Dedifferentiated amniotic fluid mesenchymal stem cell (primary cell): ENCODE results near the gene ACTN1.

Source experiments
- DNase-seq: peaks from one replicate; pipeline ENCODE4 v3.0.0-alpha.2; 2016; ENCODE audit errors: extremely low spot score

ACTN1 gene

DNA sequence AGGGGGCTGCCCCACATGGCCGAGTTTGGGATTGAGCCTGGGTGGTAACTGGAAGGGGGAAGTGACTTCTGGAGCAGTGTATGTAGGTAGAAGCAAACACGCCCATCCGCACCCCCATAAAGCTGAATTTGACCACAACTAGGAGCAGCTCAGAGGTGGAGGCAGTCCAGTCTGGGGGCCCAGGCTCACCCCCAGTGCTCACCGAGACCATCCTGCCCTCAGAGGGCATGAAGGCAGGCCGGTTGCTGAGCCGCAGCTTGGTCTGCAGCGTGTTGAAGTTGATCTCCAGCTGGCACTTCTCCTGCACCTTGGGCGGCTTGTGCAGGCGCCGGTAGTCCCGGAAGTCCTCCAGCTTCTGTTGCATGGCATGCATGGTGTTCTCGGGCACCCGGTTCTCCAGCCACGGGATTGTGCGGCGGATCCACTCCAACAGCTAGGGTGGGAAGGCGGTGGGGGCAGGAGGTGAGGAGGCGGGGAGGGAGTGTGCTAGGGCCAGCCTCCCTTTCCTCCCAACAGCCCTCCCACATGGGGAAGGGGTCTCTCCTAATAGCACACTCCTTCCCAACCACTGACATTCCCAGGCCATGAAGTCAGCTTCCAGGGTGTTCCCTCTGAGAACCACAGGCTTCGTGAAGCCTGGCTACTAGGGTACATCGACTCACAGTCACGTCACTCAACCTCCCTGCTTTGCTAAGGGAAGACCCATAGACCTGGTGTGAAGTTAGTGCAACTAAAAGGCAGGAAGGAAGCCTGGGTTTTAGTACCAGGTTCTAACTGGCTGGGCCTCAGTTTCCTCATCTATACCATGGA, 87.0 kb downstream of the ACTN1 start:
- no peak for DNase-seq

DNA sequence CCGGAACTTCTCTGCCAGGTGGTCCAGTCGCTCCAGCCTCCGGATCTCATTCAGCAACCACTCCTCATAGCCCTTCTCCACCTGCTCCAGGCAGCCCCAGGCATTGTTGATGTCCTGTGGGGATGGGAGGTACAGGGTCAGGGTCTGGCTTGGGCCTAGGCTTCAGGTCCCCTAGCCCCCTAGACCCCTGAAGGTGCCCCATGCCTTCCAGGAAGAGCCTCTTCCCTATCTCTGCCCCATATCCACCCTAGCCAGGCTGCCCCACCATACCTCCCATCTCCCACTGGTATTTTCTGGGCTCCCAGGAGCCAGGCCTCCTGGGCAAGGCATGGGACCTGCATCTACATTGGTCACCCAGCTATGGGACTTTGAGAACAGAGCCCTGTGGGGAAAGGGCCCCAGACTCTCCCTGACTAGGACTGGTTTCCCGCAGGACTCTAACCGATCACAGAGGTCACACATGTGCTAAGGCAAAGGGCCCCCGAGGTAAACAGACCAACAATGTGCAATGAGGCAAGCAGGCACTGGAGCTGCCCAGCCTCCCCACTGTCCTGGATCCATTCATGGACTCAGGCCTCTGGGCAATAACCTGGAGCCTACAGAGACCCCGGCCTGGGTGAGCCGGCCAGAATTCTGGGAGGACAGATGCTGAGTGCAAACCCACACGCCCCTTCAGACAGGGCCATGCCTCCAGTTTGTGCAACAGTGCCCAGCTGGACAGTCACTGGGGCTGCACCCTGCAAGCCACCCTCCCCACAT, 88.8 kb downstream of the ACTN1 start:
- no peak for DNase-seq

GRCh38 chr14:68888883-68889282, 90.2 kb downstream of the ACTN1 start:
- DNase-seq = no peak

GRCh38 chr14:68888025-68888850, 90.9 kb downstream of the ACTN1 start:
- no peak for DNase-seq

GRCh38 chr14:68886109-68886434, 93.0 kb downstream of the ACTN1 start:
- DNase-seq = no peak

DNA sequence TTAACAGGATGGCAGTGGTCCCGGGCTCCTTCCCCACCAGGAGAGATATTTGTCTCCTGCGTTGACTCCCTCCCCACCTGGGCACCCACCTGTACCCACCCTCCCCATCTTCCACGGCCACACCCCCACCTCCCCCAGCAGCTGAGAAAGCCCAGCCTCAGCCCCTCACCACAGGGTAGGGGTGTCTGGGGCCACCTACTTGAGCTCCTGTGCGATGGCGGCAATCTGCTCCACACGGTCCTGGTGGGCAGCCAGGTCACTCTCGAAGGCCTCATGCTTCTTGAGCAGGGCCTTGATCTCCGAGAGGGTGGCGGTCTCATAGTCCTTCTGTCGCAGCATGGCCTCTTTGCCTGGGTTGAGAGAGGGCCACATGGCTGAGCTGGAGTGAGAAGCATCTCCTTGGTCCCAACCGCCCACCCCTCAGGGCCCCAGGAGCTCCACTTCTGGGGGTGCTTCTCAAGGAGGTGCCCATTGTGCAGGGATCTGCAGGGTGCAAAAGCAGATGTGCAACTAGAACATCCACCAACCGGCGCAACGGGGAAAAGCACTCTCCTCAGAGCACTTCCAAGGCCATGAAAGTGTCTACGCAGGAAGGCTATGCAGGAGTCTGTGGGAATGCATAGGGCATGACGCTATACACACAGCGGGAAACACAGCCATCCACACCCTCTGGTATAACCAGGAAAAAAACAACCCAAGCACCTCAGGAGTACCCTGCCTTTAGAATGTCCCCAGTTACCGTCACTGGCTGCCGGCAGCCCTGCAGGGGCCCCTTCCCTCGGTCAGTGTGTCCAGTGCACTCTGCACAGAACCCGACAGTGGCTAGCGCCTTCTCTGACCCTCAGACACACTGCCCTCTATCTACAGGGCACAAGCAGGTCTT, 93.6 kb downstream of the ACTN1 start:
- no peak for DNase-seq

DNA sequence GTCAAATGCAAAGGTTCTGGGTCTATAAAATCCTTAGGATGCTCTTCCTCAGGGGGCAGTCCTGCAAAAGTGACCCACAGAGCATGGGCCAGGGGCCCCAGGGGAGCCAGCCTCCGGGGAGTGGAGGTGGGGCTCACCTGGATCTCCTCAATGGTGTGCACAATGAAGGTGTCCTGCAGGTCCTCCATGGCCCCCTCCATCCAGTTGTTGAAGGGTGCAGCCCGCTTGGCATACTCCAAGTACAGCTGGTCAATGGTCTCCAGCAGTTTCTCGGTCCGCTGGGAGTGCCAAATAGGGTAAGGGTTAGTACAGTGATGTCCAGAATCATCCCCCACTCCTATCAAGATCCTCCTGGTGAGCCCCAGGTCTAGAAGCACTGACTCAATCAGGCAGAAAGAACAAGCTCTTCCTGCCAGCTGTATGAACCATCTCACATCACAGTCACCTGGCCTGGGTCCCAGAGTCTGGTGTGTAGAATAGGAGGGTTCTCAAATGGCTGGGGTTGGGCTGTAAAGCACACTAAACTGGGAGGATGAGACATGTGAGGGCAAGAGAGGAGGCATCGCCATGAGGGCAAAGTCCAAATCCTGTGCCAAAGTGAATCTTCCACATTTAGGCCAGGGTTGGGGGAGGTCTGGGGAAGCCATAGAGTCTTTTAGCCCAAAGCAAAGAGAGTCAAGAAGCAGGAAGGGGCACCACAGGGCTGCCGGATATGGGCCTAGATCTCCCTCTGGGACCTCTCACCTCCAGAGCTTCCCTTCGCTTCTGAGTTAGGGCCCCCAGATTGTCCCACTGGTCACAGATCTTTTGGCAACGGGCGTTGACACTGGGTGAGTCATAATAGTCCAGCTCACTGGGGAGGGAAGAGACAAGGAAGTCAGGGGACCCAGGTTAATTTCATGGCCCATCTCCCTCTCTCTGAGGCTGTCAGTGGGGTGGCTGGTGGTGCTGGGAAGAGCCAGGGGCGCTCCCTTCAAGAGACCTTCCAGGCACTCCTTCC, 94.8 kb downstream of the ACTN1 start:
- peak; percentile 54 for DNase-seq

GRCh38 chr14:68882235-68882634, 96.9 kb downstream of the ACTN1 start:
- DNase-seq = no peak

- DNase-seq = no peak
These were observed 97.7 kb downstream of the ACTN1 start for GRCh38 chr14:68881396-68881795.

DNA sequence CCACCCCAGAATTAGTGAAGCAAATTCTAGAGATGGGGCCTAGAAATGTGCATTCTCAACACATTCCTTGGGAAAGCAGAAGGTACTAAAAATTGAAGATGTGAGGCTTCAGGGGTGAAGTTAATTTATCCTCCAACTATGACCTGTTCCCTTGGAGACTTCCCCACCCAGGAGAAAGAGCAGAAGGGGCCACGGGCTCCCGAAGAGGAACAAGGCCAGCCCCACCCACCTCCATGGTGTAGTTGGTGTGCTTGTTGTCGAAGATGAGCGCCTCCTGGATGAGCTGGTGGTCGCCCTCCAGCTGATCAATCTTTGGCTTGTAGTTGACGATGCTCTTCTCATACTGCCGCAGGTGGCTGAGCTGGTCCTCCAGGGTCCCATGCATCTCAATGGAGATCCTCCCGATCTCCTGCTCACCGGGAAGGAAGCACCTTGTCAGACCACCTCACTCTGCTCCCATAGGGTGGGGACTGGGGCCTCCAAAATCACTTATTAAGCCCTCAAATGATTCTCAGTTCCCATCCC, 98.5 kb downstream of the ACTN1 start:
- no peak for DNase-seq

DNA sequence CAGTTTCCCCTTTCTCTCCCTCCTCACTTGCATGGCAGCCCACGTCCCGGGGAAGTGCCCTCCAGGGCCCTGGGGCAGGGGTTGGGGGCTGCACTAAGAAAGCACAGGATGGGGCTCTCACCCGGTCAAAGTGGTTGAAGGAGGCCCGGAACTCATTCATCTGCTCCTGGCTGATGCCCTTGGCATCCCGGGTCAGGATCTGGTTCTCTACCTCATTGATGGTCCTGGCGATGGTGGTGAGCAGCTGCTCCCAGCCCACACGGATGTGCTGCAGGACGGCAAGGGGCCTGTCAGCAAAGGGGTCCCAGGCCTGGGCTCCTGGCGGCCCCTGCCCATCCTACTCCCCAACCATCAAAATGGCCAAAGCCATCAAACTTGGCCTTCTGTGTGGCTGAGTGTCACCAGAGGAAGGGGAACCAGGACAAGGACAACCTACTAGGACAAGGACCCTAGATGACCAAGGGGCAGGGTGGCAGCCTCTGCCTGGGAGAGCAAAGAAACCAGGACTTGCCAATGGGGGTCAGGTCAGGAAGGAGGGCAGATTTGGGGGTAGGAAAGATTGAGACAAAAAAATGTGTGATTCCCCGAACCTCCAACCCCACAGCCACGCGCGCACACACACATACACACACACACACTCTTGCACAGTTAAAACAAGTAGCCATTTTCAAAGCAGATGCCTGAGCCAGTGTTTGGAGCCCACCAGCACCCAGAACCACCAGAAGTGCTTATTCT, 99.1 kb downstream of the ACTN1 start:
- DNase-seq = no peak

GRCh38 chr14:68879321-68879781, 99.8 kb downstream of the ACTN1 start:
- DNase-seq = no peak

GRCh38 chr14:68878908-68879307, 100.2 kb downstream of the ACTN1 start:
- no peak for DNase-seq

DNA sequence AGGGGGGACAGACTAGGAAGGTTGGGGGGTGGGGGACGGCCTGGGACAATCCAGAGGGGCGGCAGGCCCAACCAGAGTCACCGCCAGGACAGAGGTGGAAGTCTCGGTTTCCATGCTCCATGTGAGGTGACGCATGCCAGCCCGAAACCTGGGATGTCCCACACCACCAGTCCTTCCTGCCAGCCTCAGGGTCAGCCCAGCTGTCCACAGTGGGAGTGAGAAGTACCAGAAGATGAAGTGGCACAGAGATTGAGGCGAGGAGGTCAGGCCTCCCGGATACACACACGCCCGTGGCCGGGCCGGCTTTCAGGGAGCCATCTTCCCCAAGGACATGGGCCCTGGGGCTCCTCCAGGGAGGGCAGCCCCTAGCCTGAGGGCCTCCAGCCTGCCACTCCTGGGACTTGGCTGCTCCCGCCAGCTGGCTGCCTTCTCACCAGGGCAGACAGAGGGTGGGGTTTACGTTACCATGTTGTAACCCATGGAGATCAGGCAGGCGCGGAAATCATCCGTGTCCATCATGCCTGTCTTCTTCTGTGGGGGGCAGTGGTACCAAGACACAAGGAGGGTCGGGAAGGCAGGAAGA, 101.0 kb downstream of the ACTN1 start:
- DNase-seq = no peak

DNA sequence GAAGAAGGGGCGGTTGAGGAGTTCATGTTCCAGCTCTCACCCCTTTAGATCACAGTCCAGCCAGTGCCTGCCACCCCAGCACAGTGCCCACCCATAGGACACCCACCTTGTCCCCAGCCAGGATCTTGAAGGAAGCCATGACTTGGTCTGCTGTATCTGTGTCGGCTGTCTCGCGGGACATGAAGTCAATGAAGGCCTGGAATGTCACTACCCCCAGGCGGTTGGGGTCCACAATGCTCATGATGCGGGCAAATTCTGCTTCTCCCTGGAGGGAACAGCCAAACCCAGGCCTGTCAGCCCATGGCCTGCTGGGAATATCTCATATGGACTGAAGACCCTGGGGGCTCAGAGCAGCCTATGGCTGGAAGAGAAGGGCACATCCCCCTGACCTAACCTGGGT, 102.1 kb downstream of the ACTN1 start:
- DNase-seq = no peak

DNA sequence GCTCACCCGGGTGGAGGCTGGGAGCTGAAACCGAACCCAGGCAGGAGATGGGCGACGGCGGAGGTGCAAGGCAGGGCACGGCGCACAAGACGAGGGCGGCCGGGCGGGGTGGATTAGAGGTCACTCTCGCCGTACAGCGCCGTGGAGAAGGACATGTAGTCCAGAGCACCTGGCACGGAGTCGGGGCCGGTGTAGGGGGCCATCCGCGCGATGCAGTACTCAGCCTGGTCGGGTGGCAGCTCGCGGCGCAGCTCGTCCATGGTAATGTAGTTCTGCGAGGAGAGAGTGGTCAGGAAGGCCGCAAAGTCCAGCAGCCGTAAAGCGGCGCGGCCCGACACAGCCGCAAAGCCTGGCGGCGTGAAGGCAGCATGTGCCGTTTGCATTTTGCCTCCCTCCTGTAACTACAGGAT, 104.4 kb downstream of the ACTN1 start:
- DNase-seq = no peak

DNA sequence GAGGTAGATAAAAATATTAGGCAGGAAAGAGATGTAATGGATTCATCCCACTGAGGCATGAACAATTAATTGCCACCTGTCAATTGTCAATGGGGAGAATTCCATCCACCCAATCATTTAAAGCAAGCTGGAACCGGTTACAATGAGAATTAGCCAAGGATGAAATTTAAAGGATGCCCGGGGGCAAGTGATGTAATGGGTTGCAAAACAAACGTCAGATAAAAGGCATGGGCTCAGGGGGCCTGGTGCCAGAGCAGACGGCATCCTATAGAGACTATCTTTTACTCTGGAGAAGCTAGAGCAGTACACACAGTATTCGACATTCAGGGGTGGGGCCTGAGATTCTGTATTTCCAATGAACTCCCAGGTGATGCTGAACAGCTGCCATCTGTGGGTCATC, 105.7 kb downstream of the ACTN1 start:
- no peak for DNase-seq

DNA sequence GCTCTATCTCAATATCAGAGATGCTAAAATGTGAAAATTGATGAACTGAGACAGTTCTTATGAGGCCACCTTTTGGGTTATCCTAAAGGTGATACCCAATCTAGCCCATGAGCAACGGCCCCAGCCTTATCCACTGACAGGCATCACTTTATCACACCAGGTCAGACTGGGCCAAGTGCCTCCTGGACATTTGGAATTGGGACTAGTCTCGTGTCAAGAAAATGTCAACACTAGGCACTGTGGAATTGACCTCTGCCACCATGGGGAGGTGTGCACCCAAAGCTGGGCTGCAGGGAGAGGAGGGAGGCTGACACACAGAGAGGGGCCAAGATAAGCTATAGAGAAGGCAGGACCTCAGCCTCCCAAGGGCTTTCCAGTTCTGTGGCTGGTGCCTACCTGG, 107.7 kb downstream of the ACTN1 start:
- no peak for DNase-seq

GRCh38 chr14:68866991-68867533, 112.0 kb downstream of the ACTN1 start:
- DNase-seq = no peak
